Activated B cell treated with CpG ODN at 0.5 μM for 24 hours (primary cell): ENCODE data around the gene TAF4. TPM values are rescaled to one million over a fixed set of nuclear protein-coding genes. Genes with fewer than 3 reads are reported as not detected.

Experiments used
- ATAC-seq: fragments of 200-7000 bp; cut with Tn5 transposase; one replicate; pipeline ENCODE4 v1.10.0; 2021; ENCODE audit warnings: low read depth, mild to moderate bottlenecking, moderate library complexity
- CTCF ChIA-PET: fragments of 350-600 bp; sonication (Branson Sonifier 250); formaldehyde crosslinking; loops from one replicate; lab custom pipeline; 2021; ENCODE audit warnings: antibody characterized with exemption; lab: Charles Lee
- POLR2A ChIA-PET: fragments of 350-600 bp; sonication (Branson Sonifier 250); formaldehyde crosslinking; loops from one replicate; lab custom pipeline; 2021; ENCODE audit warnings: antibody characterized with exemption; lab: Charles Lee
- DNase-seq: peaks from one replicate; pipeline ENCODE4 v3.0.0; 2022
- H3K27ac Mint-ChIP-seq: one replicate; pipeline ENCODE4 v1.8.0; 2020; ENCODE audit warnings: mixed read lengths
- H3K27me3 Mint-ChIP-seq: one replicate; pipeline ENCODE4 v1.8.0; 2021; ENCODE audit warnings: mixed read lengths
- H3K36me3 Mint-ChIP-seq: one replicate; pipeline ENCODE4 v1.8.0; 2021; ENCODE audit warnings: low read depth, mixed read lengths
- H3K4me1 Mint-ChIP-seq: one replicate; pipeline ENCODE4 v1.8.0; 2021; ENCODE audit warnings: mixed read lengths
- H3K4me3 Mint-ChIP-seq: one replicate; pipeline ENCODE4 v1.8.0; 2020; ENCODE audit warnings: mild to moderate bottlenecking, mixed read lengths
- H3K9me3 Mint-ChIP-seq: one replicate; pipeline ENCODE4 v1.8.0; 2020; ENCODE audit warnings: mixed read lengths
- intact Hi-C: fragments of 100-400 bp; cut with micrococcal nuclease; formaldehyde crosslinking; loops from one replicate; pipeline ENCODE4 v1.15.1; 2024
- total RNA-seq: library from RNA; stranded (reverse); gene quantifications from 2 replicates; pipeline ENCODE4 v1.2.3, GENCODE V29; 2022
- TF ChIP-seq, protein P1 (sequence below): fragments of 200-600 bp; IDR thresholded peaks from one replicate; pipeline ENCODE4 v1.8.0; 2022; ENCODE audit warnings: antibody characterized with exemption, mild to moderate bottlenecking

TAF4 gene
- total RNA-seq, 1 donor from 2014 or later: 26.9 TPM

DNA sequence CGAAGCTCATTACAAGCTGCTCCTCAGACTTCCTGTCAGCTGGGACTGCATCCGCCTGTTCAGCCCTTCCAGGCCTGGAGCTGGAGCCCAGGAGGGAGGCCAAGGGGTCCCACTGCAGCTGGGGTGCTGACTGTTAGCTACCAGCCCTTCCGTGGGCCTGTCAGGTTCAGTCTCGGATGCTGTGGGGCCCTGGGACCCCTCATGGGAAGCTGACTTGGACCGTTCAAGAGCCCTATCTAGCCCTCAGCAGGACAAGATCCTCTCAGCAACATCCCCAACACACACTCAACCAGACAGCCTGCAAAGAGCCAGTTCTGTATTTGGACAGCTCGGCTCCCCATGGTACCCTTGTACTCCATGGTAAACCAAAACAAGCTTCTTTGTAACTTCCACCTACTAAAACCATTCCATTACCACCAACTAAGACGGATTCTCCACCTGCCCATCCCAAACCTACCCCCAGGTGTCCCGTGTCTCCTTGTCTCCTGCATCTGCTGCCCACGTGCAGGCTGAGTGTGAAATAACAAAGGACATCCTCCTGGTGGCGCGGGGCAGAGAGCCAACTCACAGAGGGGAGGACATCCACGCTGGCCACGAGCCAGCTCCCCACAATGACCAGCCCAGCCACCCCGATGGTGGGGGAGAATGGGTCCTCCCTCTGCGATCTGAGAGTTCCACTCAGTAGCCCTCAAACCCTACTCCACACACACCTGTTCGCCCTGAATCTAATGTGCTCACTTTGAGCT, 111.2 kb downstream of the TAF4 start:
- no peak overlapping the region for H3K4me3 Mint-ChIP-seq
- no peak for ATAC-seq
- H3K36me3 Mint-ChIP-seq: no peaks in the 10 kb centered on the region
- ChIA-PET CTCF (no interaction called here), POLR2A (no interaction called here)
- H3K27ac Mint-ChIP-seq: no peak overlapping the region
- H3K27me3 Mint-ChIP-seq: peaks cover 9% of the 10 kb centered on the region
- H3K9me3 Mint-ChIP-seq: no peaks in the 10 kb centered on the region
- no peak for DNase-seq
- TF ChIP-seq, protein P1, sequence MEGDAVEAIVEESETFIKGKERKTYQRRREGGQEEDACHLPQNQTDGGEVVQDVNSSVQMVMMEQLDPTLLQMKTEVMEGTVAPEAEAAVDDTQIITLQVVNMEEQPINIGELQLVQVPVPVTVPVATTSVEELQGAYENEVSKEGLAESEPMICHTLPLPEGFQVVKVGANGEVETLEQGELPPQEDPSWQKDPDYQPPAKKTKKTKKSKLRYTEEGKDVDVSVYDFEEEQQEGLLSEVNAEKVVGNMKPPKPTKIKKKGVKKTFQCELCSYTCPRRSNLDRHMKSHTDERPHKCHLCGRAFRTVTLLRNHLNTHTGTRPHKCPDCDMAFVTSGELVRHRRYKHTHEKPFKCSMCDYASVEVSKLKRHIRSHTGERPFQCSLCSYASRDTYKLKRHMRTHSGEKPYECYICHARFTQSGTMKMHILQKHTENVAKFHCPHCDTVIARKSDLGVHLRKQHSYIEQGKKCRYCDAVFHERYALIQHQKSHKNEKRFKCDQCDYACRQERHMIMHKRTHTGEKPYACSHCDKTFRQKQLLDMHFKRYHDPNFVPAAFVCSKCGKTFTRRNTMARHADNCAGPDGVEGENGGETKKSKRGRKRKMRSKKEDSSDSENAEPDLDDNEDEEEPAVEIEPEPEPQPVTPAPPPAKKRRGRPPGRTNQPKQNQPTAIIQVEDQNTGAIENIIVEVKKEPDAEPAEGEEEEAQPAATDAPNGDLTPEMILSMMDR: no peak
- intact Hi-C loops: no loop called here
- H3K4me1 Mint-ChIP-seq: no peaks in the 10 kb centered on the region

DNA sequence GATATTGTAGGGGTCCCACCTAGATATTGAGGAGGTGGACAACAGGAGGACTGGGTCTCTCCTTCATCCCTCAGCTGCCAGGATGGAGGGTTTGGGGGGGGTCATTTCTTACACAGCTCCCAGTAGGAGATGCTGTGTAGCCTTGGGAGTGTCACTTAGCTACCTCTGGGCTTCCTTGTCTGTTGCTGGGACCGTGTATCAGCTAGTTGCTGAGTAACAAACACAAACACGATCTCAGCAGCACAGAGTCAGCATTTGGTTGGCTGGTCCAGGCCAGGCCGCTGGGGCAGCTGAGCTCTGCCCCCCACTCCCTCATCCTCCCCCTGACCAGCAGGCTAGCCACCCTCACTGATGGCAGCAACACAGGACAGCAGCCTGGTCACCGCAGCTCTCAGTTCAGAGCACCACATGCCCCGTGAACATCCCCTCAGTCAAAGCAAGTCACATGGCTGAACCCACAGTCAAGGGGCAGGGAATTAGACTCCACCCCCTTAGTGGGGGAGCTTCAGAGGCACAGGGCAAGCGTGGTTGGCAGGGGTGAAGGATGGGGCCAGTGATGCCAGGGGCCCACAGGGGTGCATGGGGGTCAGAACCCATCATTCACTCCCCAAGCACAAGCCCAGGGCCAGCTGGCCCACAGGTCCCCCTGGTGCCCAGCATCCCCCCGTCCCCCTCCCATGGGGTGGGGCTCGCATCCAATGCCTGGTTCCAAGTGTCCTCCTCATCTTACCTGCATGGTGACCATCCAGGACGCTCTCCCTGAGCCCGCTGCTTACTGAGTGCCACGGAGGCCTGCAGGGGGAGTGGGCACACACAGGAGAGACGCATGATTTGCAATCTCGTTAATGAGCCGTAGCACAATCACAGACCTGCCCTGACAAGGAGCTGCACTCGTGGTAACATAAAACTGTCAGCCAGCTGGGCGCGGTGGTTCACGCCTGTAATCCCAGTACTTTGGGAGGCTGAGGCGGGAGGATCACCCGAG, 112.4 kb downstream of the TAF4 start:
- Mint-ChIP-seq H3K27me3 (peaks cover 9% of the 10 kb centered on the region), H3K4me1 (no peaks in the 10 kb centered on the region), H3K4me3 (no peak overlapping the region), H3K27ac (no peak overlapping the region), H3K36me3 (no peaks in the 10 kb centered on the region), H3K9me3 (no peaks in the 10 kb centered on the region)
- TF ChIP-seq, protein P1: no peak
- CTCF ChIA-PET: no interaction called here
- DNase-seq: no peak
- no peak for ATAC-seq
- POLR2A ChIA-PET: no interaction called here
- intact Hi-C loops: no loop called here

DNA sequence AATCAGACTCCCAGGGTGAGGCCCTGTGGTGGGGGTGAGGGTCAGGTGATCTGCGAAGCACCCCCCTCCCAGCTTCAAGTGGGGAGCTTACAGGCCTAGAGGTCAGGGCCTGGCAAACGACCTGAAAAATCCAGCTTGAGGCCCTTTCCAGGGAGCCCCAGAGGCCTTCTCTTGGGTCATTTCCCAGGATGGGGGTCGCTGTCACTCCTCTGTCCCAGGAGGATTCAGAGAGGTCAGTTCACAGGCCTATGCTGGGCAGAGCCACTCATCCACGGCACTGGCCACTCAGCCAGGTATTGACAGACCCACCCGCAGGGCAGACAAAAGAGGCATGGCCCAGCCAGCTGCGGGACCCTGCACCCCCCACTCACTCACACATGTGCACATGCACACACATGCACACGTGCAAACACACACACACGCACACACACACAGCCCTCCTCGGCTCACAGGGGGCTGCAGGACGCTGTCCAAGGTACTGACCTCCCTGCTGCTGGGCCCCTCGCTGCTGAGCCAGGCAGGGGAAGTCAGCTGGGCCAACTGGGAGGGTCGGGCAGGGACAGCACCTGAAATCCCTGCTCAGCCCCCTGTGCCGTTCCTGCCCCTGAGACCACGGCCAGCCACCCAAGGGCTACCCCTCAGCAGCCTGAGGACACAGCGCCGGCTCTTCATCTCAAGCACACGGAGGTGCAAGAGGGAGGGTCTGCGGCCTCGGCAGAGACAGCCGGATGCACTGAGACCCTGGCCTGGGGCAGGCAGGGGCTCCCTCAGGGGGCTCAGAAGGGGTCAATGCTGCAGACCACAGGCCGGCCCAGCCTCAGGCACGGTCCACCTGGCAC, 113.8 kb downstream of the TAF4 start:
- DNase-seq: no peak
- no peaks in the 10 kb centered on the region for H3K36me3 Mint-ChIP-seq
- ChIA-PET CTCF (no interaction called here), POLR2A (no interaction called here)
- TF ChIP-seq, protein P1: no peak
- no peak for ATAC-seq
- intact Hi-C loops: no loop called here
- H3K4me3 Mint-ChIP-seq: no peak overlapping the region
- H3K27ac Mint-ChIP-seq: no peak overlapping the region
- H3K4me1 Mint-ChIP-seq: no peaks in the 10 kb centered on the region
- no peaks in the 10 kb centered on the region for H3K9me3 Mint-ChIP-seq
- peaks cover 9% of the 10 kb centered on the region for H3K27me3 Mint-ChIP-seq

DNA sequence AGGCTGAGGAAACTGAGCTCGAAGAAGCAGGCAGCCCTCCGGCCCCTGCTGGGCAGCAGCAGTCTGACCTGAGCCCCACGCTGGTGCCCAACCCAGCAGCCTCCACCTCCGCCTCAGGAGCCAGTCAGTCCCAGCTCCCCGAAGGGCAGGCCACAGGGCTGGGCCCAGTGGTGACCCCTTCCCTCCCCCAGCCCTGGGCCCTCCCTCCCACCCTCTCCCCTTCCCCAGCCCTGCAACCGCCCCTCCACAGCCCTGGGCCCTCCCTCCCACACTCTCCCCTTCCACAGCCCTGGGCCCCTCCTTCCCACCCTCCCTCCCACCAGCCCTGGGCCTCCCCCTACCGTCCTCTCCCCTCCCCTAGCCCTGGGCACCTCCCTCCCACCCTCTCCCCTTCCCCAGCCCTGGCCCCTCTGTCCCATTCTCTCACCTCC, 115.0 kb downstream of the TAF4 start:
- Mint-ChIP-seq H3K4me3 (no peak overlapping the region), H3K27me3 (peaks cover 9% of the 10 kb centered on the region), H3K9me3 (no peaks in the 10 kb centered on the region), H3K36me3 (no peaks in the 10 kb centered on the region), H3K4me1 (no peaks in the 10 kb centered on the region), H3K27ac (no peak overlapping the region)
- CTCF ChIA-PET: no interaction called here
- DNase-seq (no peak), ATAC-seq (no peak)
- TF ChIP-seq, protein P1: no peak
- intact Hi-C loops: no loop called here
- POLR2A ChIA-PET: no interaction called here
